Measurements from ENCODE around the gene CXCL9.
A peak's percentile ranks its signal among the peaks of the same experiment; 100 is the strongest.

- no peak for TF ChIP-seq EZH2 (IDR thresholded peaks at IDR 0.05; ENCODE audit: borderline replicate concordance)
- TF ChIP-seq EZH2phosphoT487 (IDR thresholded peaks at IDR 0.05; ENCODE audit: low read depth, severe bottlenecking, unreplicated experiment), result no peak
- TF ChIP-seq CTCF (IDR thresholded peaks at IDR 0.05; ENCODE audit: poor library complexity), result peak; percentile 71
Observed at GRCh38 chr4:75995727-75996126, 11.6 kb downstream of the CXCL9 start.
